Measurements from ENCODE around the gene TMEM184A. TPM values are rescaled to one million over a fixed set of nuclear protein-coding genes. Genes with fewer than 3 reads are reported as not detected.

Gene TMEM184A
- polyA plus RNA-seq, 3 donors: 3.6 to 5.6 (median 4.7) TPM

DNA sequence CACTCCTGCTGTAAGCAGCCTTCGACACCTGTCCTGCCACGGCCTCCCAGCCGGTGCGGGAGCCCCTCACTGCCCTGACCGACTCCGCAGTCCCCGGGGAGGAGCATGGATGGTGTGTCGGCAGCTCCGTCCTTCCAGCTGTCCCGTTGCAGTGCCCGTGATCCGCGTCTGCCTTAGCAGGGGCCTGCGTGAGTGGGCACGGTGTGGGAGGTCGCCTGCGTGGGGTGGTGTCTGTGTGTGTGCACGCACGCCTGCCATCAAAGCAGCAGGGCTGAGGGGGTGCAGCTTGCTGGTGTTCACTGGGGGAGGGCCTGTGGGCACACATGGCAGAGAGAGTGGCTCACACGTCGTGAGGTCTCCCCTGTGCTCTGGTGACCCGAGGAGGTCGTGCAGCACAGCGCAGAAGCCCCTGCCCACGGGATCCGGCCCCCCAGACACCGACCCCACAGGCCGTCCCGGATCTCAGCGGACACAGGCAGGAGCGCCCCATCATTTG, 15.2 kb downstream of the TMEM184A start:
- no peak for DNase-seq (ENCODE audit: low read depth in 3 of 3, low spot score in 2 of 3)

DNA sequence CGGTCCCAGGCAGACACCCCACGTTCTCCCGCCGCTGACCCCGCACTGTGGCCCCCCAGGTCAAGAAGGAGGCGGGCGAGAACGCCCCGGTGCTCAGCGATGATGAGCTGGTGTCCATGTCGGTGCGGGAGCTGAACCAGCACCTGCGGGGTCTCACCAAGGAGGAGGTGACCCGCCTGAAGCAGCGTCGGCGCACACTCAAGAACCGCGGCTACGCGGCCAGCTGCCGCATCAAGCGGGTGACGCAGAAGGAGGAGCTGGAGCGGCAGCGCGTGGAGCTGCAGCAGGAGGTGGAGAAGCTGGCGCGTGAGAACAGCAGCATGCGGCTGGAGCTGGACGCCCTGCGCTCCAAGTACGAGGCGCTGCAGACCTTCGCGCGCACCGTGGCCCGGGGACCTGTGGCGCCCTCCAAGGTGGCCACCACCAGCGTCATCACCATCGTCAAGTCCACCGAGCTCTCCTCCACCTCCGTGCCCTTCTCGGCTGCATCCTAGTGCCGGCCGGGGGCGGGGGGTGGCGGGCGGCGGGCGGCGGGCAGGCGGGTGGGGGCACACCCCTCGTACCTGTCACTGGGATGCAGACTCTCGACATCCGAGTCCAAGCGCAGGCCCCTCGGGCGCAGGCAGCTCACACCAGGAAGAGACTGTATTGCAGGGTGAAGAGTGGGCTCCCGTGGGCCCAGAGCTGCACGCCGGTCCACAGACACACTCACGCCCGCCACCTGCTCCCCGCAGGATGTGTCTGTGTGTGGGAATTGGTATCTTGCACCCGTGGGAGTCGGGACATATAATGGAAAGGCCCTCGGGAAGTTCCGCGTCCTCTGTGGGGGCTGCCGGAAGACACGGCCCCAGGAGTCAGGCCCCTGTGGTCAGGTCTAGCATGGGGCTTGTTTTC, 15.9 kb downstream of the TMEM184A start:
- DNase-seq (ENCODE audit: low read depth in 3 of 3, low spot score in 2 of 3): no peak

DNA sequence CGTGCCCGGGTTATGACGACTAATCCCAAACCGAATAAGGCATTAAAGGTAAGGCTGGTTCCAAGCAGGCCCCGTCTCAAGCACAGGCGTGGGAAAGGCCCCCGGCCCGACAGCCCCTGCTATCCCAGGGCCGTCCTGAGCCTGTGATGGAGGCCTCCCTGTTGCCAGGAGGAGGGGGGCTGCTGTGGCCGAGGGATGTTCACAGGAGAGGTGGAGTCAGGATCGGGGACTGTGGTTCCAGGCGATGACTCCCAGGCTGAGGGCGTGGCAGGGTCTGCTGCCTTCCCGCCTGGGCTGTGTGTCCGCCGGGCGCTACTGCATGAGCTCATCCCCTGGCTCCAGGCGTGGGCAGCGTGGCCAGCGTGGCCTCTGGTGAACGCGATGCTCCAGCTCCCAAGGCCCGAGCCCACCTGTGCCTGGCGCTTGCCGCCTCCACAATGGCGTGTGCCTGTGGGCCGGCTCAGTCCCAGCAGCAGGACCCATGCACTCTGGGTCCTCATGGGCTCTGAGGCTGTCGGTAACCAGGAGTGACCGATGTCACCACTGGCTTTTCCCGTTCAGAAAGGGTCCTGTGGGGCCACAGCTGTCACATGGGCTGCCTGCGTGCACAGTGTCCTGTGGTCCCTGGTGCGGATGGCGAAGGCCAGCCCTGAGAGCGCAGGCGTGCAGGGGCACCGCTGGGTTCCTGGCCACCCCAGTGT, 16.7 kb downstream of the TMEM184A start:
- no peak for DNase-seq (ENCODE audit: low read depth in 3 of 3, low spot score in 2 of 3)

DNA sequence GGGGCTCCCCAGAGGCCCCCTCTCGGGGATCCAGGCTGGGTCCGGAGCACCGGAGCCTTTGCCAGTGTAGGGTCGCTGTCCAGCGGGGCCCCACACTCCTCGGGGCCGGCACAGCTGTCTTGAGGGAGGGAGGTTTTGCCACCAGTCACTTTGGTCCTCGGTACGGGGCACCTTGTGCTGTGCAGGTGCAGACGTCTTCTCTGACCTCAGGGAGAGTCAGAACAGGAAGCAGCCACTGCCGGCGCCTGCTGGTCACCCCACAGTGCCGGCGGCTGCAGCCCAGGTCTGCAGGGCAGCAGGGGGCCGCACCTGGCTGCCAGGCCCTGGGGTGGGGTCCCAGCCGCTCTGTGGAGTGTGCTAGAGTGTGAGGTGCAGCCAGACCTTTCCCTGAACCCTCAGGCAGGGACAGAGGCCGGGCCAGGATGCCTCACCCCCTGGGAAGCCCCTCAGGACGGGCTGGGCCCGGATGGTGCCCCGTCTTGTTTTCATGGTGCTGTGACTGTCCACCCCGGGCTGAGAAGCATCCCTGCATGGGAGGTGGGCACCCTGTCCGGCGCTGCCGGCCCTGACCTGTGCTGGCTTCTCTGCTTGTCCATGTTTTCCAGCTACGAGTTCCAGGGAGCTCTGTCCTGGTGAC, 17.3 kb downstream of the TMEM184A start:
- DNase-seq (ENCODE audit: low read depth in 3 of 3, low spot score in 2 of 3): no peak

DNA sequence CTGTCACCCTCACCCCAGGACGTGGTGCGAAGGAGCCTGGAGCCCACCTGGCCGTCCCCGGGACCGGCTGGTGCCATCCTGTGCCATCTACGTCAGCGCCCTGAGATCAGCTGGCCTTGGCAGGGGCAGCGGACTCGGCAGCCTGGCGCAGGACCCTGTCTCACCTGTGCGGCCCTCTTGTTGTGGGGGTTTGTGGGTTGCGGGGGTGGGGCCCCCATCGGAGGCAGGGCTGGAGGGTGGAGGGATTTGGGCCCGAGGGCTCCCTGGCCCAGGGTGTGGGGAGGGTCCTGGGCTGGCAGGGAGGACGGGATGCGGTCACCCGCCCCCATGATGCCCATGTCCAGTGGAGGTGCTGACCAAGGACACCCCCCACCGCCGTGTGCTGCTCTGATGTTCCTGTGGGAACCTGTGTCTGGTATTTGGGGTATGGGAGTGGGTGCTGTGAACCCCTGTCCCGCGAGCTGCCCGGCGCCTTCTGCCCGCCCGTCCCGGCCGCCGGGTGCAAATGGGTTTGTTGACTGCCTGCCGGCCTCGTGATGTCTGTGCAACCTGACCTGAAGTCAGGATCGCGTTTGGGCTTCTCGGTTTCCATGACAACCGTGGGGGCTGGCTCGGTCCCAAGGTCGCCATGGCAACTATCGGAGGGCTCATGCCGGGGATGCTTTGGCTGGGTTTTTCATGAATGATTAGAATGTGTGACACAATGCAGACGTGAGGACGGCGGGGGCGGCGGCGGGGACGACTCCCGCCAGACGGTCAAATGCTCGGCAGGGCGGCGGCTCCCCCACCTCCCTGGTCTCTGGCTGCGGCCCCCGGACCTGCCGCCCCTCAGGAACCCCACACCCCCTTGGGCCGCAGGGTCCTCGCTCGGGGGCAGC, 18.2 kb downstream of the TMEM184A start:
- peak; percentile 76 to 90 (median 88) for DNase-seq (ENCODE audit: low read depth in 3 of 3, low spot score in 2 of 3)

DNA sequence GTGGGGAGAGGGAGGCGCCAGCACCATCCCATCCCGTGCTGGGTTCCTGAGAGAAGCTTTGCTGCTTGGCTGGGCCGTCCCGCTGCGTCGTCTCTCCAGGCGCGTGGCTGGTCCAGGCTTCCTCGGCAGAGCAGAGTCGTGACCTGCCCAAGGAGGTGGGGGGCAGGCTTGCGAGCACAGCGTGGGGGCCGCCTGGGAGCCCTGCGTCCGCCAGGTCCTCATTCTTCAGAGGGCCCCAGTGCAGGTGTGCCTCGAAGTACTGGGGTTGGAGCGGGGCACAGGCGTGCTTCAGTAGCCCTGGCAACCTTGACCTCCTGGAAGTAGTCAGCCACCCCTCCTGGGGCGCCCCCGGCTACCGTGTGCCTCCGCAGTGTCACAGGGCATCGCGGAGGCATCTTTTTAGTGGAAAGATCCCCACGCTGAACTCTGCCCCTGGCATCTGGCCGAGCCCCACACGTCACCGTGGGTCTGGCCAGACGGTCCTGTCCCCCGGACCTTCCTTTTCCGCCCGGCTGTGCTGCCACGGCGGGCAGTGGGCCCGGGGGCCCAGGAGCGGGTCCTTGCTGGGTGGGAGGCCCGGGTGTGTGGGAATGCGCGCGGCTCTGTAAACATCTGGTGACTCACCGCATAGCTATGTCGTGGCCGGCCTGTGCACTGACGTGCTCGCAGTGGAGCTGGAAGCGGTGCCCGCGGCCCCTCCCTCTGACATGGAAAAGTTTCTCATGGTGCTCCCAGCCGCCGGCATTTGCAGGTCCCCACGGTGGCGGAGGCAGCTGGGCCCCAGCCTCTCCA, 19.1 kb downstream of the TMEM184A start:
- peak; percentile 73 to 86 (median 84) for DNase-seq (ENCODE audit: low read depth in 3 of 3, low spot score in 2 of 3)

DNA sequence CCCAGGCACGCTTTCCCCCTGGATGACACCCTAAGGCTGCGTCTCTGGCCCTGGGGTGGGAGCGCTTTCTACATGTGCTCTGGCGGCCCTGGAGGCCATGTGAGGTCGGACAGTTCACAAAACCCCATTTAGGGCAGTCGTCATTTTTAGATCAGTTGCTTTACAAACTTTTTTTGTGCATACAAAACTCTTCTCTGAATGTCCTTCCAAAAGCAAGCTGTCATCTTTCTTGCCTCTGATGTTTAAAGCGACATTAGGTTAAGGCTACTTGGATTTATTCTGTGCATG, 19.6 kb downstream of the TMEM184A start:
- no peak for DNase-seq (ENCODE audit: low read depth in 3 of 3, low spot score in 2 of 3)

DNA sequence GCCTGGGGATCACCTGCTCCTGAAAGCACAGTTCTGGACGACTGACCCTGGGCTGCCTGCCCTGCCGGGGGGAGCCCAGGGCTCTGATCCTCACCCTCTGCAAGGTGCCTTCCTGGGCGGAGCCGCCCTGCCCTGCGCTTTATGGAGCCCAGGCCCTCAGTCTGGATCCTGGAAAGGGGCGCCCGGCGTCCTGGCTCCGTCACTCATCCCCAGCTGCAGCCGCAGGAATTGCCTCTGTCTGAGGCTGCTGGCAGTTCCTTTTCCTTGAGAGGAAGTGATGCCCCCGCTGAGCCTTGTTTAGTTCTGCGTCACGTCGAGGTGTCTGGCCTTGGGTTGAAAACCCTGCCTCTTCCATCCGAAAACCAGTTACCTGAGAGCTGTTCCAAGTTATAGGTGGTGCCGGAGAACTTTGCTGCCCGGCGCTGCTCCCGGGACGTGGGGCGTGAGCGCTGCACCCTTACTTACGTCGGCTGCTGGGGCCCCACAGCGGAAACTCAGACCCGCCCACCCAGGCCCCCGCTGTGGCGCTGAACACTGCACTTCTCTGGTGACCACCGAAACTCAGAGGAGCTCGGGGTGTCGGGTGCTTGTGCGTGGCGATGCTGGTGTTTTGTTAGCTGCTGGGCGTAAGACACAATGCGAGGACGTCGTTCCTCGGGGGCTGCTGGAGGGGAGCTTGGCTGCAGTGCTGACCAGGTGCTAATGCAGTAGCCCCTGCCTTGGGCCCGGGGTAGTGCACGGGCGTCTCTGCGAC, 20.1 kb downstream of the TMEM184A start:
- no peak for DNase-seq (ENCODE audit: low read depth in 3 of 3, low spot score in 2 of 3)

DNA sequence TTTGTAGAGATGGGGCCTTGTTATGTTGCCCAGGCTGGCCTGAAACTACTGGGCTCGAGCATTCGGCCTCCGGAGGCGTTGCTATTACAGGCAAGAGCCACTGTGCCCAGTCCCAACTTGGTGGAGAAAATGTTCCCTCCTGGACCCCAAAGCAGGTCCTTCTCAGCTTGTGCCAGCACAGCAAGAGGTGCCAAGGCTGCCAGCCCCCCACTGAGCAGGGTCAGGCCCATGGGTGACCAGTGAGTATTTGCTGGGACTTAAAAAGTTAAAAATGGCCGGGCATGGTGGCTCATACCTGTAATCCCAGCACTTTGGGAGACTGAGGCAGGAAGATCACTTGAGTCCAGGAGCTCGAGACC, 20.9 kb downstream of the TMEM184A start:
- DNase-seq (ENCODE audit: low read depth in 3 of 3, low spot score in 2 of 3): no peak

DNA sequence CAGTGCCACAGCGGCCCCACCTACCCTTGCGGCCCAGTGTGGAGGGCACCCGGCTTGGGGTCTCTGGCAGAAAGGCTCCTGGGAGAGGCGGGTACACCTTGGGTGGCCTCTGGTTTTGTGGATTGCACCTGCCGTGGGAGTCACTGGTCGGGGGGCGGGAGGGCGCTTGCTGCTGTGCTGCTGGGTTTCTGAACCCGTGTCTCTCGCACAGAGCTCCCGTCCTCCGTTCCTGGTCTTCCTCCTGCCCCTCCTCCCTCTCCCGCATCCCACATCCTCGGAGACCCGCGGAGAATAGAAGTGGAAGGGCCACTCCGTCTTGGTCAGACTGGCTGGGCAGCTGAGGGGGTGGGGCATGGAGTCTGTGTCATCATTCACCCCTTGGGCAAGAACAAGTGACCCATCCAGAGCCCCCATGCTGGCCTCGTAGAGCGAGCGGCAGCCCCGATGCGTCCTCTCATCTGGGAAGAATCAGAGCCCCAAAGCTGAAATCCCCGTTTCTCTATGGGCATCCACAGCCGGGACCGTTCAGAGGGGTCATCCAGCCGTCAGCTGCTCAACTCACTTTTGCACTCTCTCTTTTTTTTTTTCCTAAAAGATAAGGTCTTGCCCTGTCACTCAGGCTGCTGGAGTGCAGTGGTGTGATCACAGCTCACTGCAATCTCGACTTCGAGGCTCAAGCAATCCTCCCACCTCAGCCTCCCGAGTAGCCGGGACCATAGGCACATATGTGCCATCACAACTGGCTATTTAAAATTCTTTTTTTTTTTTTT, 21.5 kb downstream of the TMEM184A start:
- no peak for DNase-seq (ENCODE audit: low read depth in 3 of 3, low spot score in 2 of 3)

DNA sequence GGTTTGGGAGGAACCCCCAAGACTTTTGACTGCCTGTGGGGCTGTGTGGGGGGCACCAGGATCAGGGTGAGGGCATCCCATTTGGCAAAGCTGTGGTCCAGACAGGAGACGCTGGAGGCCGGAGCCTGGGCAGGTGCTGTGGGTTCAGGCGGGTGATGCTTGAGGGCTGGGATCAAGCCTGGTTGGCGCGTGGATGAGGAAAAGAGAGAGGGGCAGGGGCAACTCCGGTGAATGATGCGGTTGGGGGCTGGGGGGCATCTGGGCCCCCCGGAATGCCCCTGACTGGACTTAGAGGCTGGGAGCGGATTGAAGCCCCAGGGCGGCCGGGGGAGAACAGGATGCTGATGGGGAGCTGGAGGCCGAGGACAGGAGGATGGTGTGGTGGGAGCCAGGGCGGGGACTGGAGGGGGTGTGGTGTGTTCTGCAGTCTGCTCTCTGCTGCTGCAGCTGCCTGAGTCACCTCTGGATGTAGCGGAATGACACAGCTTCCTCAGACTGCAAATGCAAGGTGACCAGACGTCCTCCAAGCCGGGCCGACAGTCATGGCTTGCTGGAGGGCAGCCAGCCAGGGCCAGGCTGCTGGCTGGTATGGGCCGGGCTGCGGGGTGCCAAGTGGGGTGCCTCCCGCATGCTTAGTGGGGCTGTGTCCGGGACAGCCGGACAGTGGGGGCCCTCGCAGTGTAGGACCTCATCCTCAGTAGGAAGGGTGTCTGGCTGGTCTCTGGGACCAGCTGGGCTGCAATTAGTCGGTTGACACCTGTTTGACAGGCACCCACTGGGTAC, 22.3 kb downstream of the TMEM184A start:
- DNase-seq (ENCODE audit: low read depth in 3 of 3, low spot score in 2 of 3): no peak

DNA sequence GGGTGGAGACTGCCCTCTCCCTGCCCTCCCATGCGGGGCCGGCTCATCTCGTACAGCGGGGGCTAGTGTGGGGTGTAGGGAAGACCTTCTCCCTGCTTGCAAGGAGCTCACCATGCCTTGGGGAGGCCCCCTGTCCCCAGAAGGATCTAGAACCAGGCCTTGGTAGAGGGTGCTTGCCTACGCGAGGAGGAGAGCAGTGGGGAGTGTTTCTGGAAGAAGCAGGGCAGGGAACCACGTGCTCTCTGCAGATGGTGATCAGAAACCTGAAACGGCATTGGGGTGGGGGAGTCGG, 22.8 kb downstream of the TMEM184A start:
- no peak for DNase-seq (ENCODE audit: low read depth in 3 of 3, low spot score in 2 of 3)

DNA sequence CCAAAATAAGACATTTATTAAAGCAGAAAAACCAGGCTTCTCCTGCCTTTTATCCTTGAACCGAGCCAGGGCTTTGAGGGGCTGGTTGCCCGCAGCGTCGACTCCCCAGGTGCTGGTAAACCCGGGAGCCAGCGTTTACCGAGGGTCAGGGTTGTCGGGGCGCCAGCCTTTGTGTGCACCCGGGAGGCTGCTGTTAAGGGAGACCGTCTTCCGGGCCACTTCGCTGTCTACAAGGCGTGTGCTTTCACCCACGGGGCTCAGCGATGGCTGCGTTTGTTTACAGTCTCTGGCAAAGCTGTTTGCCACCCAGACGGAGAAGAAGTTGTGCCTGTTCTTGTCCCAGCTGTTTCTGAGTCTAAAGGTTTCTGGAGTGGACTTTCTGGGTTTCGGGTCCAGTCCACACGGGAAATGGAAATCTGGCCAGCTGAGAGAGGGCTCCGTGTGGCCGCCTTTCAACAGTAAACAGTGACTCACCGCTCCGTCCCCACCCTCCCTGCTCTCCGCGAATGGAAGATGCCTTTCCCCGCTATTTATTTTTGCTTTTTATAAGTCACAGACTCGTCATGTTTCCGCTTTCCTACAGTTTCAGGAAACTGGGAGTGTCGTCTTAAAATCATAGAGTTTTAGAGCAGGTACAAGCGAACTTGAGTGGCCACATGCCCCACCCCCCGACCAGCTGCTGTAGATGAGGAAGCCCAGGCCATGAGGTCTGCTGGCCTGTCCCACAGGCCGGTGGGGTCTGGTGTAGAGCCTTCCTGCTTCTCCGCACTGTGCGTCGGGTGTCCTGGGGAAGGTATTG, 23.4 kb downstream of the TMEM184A start:
- no peak for DNase-seq (ENCODE audit: low read depth in 3 of 3, low spot score in 2 of 3)

DNA sequence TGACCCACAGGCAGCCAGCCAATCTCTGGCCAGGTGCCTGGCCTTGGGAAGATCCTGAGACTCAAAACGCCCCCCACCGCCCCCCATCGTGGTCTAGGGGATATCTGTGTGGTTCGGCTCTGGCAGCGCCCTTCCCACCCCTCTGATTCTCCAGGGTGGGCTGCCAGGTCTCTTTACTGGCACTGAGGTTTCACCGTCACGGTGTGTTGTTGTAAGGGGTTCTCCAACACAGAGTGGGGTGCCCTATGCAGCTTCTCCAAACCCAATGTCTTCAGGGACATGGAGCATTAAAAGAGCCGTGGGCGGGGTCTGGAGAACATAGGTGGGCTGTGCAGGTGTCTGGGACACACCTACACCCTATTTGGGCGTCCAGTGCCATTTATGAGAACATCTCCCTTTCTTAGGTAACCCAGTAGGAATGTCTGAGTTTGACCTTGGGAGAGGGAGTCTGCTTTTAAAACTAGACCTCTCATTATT, 24.0 kb downstream of the TMEM184A start:
- DNase-seq (ENCODE audit: low read depth in 3 of 3, low spot score in 2 of 3): no peak

DNA sequence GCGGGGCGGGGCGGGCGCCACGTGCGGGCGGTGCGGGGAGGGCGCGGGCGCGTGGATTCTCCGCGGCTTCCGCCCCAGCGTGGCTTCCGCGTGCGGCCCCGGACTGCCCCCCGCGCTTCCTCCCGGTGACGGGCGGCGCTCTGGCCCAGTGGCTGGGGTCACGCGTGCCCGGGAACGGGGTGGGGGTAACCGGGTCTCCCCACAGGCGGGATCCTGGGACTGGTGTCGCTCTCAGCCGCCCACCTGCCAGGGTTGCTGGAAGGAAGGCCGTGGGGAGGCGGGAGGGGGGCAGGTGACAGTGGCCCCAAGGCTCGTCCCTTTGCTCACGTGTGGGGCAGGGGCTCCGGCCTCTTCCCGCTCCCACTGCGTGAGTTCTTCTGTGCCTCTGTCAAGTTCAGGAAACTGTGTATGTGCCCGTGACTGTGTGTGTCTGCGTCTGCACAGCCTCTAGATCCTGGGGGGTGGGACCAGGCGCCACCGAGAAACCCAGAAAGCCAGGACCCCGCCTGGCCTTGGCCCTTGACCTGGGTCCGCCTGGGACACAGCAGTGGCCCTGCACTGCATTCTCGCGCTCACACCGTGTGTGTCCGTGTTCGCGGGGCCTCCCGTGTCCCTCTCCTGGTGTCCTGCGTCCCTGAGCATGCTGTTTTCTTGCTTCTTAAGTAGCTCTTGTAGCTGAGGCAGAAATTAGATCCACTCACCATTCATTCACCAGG, 24.6 kb downstream of the TMEM184A start:
- DNase-seq (ENCODE audit: low read depth in 3 of 3, low spot score in 2 of 3): no peak

DNA sequence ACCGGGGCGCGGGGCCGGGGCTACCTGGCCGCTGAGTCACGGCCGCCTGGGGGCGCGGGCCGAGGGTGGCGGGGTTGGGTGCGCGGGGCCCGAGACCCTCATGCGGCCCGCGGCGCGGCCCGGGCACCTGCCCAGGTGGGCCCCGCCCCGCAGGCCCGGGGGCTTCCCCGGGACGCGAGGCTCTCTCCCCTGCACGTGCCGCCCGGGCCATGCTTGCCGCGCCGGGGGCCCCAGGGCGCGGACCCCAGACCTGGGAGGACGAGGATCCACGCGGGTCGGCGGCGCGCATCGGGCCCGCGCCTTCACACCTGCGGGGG, 25.1 kb downstream of the TMEM184A start:
- no peak for DNase-seq (ENCODE audit: low read depth in 3 of 3, low spot score in 2 of 3)

Measured in right renal cortex interstitium (tissue), 3 donors.